WTC11 (cell line): ENCODE data around the gene ST6GALNAC1.

Source experiments
- CBFB ChIP-seq: sonication (generic); formaldehyde crosslinking; IDR thresholded peaks from 2 replicates; pipeline ENCODE4 v1.8.1; 2022; ENCODE audit warnings: mild to moderate bottlenecking, low read depth, missing genetic modification reagents
- CTCF ChIP-seq: fragments of 200-600 bp; IDR thresholded peaks from 2 replicates; pipeline ENCODE4 v1.8.0; 2022; ENCODE audit warnings: antibody characterized with exemption
- E2F4 ChIP-seq: sonication (generic); formaldehyde crosslinking; IDR thresholded peaks from 2 replicates; pipeline ENCODE4 v1.8.1; 2022; ENCODE audit warnings: low read depth, mild to moderate bottlenecking, moderate library complexity, missing genetic modification reagents, borderline replicate concordance
- FOXP1 ChIP-seq: sonication (generic); formaldehyde crosslinking; IDR thresholded peaks from 2 replicates; pipeline ENCODE4 v1.8.0; 2022; ENCODE audit warnings: missing genetic modification reagents, mild to moderate bottlenecking, moderate library complexity, borderline replicate concordance
- TEAD1 ChIP-seq: sonication (generic); formaldehyde crosslinking; IDR thresholded peaks from 2 replicates; pipeline ENCODE4 v1.8.0; 2022; ENCODE audit warnings: mild to moderate bottlenecking, missing genetic modification reagents
- ZBTB43 ChIP-seq: sonication (generic); formaldehyde crosslinking; IDR thresholded peaks from 2 replicates; pipeline ENCODE4 v1.8.1; 2023; ENCODE audit warnings: mild to moderate bottlenecking, missing genetic modification reagents

GRCh38 chr17:76601065-76601464, 42.5 kb downstream of the ST6GALNAC1 start:
- TF ChIP-seq CTCF (no peak), ZBTB43 (CRISPR knock-in tag) (no peak), CBFB (CRISPR knock-in tag) (no peak), FOXP1 (no peak), E2F4 (CRISPR knock-in tag) (no peak), TEAD1 (no peak)
